ENCODE data around the gene ESYT1. TPM values are rescaled to one million over a fixed set of nuclear protein-coding genes. Genes with fewer than 3 reads are reported as not detected.

ESYT1 gene
- polyA plus RNA-seq, 1 donor from 2014 or later: 19.6 TPM

GRCh38 chr12:56161690-56162351 is 33.8 kb downstream of the ESYT1 start:
- peaks cover 13% of the 10 kb centered on the region for H3K36me3 ChIP-seq (ENCODE audit: insufficient read depth, low read length)
- H3K4me3 ChIP-seq (ENCODE audit: low read length): peak overlapping the region; percentile 79
- H3K4me2 ChIP-seq (ENCODE audit: low read length): no peak overlapping the region
- peaks cover 5% of the 10 kb centered on the region for H4K20me1 ChIP-seq (ENCODE audit: insufficient read depth)
- peaks cover 26% of the 10 kb centered on the region for H3K79me2 ChIP-seq (replicated peaks; ENCODE audit: insufficient read depth, low read length)
- no peak overlapping the region for H3K27ac ChIP-seq (ENCODE audit: low read length)
- TF ChIP-seq TAF1 (IDR thresholded peaks at IDR 0.05; ENCODE audit: low read depth): no peak
- TF ChIP-seq EP300 (conservative IDR thresholded peaks at IDR 0.05; ENCODE audit: poor library complexity, severe bottlenecking): no peak
- TF ChIP-seq POLR2AphosphoS5 (IDR thresholded peaks at IDR 0.05): no peak
- TF ChIP-seq SMC3 (conservative IDR thresholded peaks at IDR 0.05; ENCODE audit: poor library complexity): no peak
- no peak for TF ChIP-seq MXI1 (conservative IDR thresholded peaks at IDR 0.05; ENCODE audit: poor library complexity, severe bottlenecking)
- no peaks in the 10 kb centered on the region for H3K9me2 ChIP-seq (ENCODE audit: insufficient read depth, low read length)
- no peak overlapping the region for H2AFZ ChIP-seq (ENCODE audit: low read depth, low read length)
- H3K9me3 ChIP-seq (ENCODE audit: low read length): no peaks in the 10 kb centered on the region
- H3K9ac ChIP-seq (ENCODE audit: low read length): no peak overlapping the region
- no peaks in the 10 kb centered on the region for H3K27me3 ChIP-seq (ENCODE audit: insufficient read depth, low read depth, low read length)
- H3F3A ChIP-seq (ENCODE audit: insufficient read depth, low read length, poor library complexity, severe bottlenecking): peaks cover 5% of the 10 kb centered on the region

GRCh38 chr12:56162468-56163290 is 34.6 kb downstream of the ESYT1 start:
- H3K4me3 ChIP-seq (ENCODE audit: low read length): no peak overlapping the region
- H3F3A ChIP-seq (ENCODE audit: insufficient read depth, low read length, poor library complexity, severe bottlenecking): peaks cover 5% of the 10 kb centered on the region
- no peak overlapping the region for H2AFZ ChIP-seq (ENCODE audit: low read depth, low read length)
- H3K9ac ChIP-seq (ENCODE audit: low read length): no peak overlapping the region
- peaks cover 26% of the 10 kb centered on the region for H3K79me2 ChIP-seq (replicated peaks; ENCODE audit: insufficient read depth, low read length)
- no peaks in the 10 kb centered on the region for H3K9me3 ChIP-seq (ENCODE audit: low read length)
- H3K4me2 ChIP-seq (ENCODE audit: low read length): no peak overlapping the region
- no peak for TF ChIP-seq CTCF (IDR thresholded peaks at IDR 0.05; ENCODE audit: poor library complexity, severe bottlenecking)
- H4K20me1 ChIP-seq (ENCODE audit: insufficient read depth): peaks cover 5% of the 10 kb centered on the region
- H3K9me2 ChIP-seq (ENCODE audit: insufficient read depth, low read length): no peaks in the 10 kb centered on the region
- H3K27ac ChIP-seq (ENCODE audit: low read length): no peak overlapping the region
- H3K36me3 ChIP-seq (ENCODE audit: insufficient read depth, low read length): peaks cover 13% of the 10 kb centered on the region
- H3K27me3 ChIP-seq (ENCODE audit: insufficient read depth, low read depth, low read length): no peaks in the 10 kb centered on the region

DNA sequence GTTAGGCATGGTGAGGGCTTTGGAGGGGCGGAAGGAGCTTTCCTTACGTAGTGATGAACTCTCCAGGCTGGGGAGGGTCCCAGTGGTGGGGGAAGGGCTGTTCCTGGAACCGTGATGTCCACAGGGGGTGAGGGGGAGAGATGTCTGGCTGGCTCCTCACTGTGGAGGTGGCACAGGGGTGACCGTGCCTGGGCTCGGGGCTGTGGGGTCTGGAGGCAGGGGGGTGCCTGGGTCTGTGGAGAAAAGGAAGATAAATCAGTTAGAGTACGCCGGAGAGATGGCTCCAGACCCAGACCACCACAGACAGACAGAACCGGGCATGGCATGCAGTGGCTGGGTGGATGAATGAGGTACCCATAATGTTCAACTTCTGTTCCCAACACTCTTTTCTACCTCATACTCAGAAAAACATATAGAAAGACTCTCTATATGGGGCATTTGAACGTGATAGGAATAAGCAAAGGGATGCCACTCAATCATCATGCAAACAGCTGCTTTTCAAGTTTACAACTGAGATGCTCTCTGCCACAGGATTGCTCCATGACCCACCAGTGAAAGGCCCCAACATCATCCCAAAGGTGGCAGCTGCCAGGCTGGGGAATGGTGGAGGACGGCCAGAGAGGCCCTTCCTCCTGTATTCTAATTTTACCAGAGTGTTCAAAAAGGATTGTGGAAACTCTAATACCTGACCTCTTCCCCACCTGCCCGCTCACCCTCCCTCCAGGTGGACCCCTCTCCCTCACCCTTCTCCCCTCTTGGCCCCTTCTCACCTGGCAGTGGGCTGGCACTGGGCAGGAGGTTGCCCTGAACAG is 35.7 kb downstream of the ESYT1 start:
- Histone ChIP-seq H3K9me2 (ENCODE audit: insufficient read depth, low read length) (no peaks in the 10 kb centered on the region), H3K27ac (ENCODE audit: low read length) (no peak overlapping the region), H3K4me3 (ENCODE audit: low read length) (no peak overlapping the region), H4K20me1 (ENCODE audit: insufficient read depth) (peaks cover 5% of the 10 kb centered on the region), H3K4me2 (ENCODE audit: low read length) (no peak overlapping the region), H3K36me3 (ENCODE audit: insufficient read depth, low read length) (peaks cover 13% of the 10 kb centered on the region), H3K9ac (ENCODE audit: low read length) (no peak overlapping the region), H3K79me2 (replicated peaks; ENCODE audit: insufficient read depth, low read length) (peaks cover 21% of the 10 kb centered on the region), H2AFZ (ENCODE audit: low read depth, low read length) (no peak overlapping the region), H3K27me3 (ENCODE audit: insufficient read depth, low read depth, low read length) (no peaks in the 10 kb centered on the region), H3F3A (ENCODE audit: insufficient read depth, low read length, poor library complexity, severe bottlenecking) (peaks cover 5% of the 10 kb centered on the region), H3K9me3 (ENCODE audit: low read length) (no peaks in the 10 kb centered on the region)
- no peak for TF ChIP-seq RAD21 (conservative IDR thresholded peaks at IDR 0.05)
- no peak for TF ChIP-seq POLR2AphosphoS5 (IDR thresholded peaks at IDR 0.05)
- TF ChIP-seq, protein P1, sequence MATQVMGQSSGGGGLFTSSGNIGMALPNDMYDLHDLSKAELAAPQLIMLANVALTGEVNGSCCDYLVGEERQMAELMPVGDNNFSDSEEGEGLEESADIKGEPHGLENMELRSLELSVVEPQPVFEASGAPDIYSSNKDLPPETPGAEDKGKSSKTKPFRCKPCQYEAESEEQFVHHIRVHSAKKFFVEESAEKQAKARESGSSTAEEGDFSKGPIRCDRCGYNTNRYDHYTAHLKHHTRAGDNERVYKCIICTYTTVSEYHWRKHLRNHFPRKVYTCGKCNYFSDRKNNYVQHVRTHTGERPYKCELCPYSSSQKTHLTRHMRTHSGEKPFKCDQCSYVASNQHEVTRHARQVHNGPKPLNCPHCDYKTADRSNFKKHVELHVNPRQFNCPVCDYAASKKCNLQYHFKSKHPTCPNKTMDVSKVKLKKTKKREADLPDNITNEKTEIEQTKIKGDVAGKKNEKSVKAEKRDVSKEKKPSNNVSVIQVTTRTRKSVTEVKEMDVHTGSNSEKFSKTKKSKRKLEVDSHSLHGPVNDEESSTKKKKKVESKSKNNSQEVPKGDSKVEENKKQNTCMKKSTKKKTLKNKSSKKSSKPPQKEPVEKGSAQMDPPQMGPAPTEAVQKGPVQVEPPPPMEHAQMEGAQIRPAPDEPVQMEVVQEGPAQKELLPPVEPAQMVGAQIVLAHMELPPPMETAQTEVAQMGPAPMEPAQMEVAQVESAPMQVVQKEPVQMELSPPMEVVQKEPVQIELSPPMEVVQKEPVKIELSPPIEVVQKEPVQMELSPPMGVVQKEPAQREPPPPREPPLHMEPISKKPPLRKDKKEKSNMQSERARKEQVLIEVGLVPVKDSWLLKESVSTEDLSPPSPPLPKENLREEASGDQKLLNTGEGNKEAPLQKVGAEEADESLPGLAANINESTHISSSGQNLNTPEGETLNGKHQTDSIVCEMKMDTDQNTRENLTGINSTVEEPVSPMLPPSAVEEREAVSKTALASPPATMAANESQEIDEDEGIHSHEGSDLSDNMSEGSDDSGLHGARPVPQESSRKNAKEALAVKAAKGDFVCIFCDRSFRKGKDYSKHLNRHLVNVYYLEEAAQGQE (IDR thresholded peaks at IDR 0.05; ENCODE audit: borderline replicate concordance): no peak
- TF ChIP-seq EZH2 (IDR thresholded peaks at IDR 0.05; ENCODE audit: borderline replicate concordance, insufficient read depth, low read length, poor library complexity, severe bottlenecking): no peak
- no peak for TF ChIP-seq CTCF (IDR thresholded peaks at IDR 0.05; ENCODE audit: poor library complexity, severe bottlenecking)
- TF ChIP-seq MXI1 (conservative IDR thresholded peaks at IDR 0.05; ENCODE audit: poor library complexity, severe bottlenecking): no peak
- no peak for TF ChIP-seq SMC3 (conservative IDR thresholded peaks at IDR 0.05; ENCODE audit: poor library complexity)
- no peak for TF ChIP-seq TAF1 (IDR thresholded peaks at IDR 0.05; ENCODE audit: low read depth)
